Measurements from ENCODE around the gene RPS14. TPM values are rescaled to one million over a fixed set of nuclear protein-coding genes. Genes with fewer than 3 reads are reported as not detected.

RPS14 gene
- 1,202 TPM for total RNA-seq
- long read RNA-seq, transcript RPS14-203 (5 exons, 569 nt): major isoform, 548 of 605 reads
- long read RNA-seq, transcript RPS14-205 (3 exons, 3,119 nt): minor isoform, 17 of 605 reads
- long read RNA-seq, partial matches to known transcripts: 28 of 605 reads
- long read RNA-seq, other reads (novel, unspliced or antisense): 9 of 605 reads

DNA sequence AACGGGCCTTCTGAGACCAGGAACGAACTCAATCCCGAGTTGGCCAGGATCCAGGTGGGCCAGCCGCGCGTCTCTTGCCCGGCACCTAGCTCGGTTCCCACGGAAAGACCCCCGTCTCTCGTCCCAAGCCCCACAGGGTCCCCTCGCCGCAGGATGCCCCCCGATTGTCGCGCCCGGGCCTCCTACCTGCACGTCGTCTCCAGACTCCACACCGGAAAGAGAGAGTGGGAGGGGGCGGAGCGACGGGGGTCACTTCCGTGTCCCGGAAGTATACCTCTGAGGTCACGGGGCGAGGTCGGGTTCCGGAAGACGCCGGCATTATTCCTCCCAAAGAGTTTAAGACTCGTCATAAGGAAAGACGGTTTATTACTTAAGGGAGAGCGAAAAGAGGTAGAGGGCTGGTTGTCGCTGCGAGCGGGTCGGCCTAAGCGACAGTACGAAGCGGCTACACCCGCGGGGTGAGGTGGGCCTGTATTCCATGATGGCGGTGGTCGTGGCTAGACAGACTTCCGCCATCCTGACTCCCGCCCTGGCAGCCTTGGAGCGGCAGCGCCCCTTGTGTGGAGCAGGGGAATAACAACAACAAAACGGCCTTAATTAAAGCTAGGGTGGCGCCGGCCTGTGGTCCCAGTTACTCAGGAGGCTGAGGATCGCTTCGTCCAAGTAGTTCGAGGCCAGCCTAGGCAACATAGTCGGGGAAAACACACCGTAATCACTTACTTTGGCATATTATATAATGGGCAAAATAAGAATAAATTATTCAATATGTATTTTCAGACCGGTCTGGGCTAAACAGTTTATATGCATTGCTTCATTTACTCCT, at the start of gene RPS14:
TSS of gene RPS14 (minus strand) at position 223 of the 823 bp plus-strand sequence. CDS start 2,006 bp downstream, outside the sequence.
- intact Hi-C loops (cut with micrococcal nuclease): no loop called here
- DNase-seq: peak; percentile 92
- peak within 1 kb of the TSS; percentile 84 for H3K4me3 ChIP-seq
- H3K27ac ChIP-seq (replicated peaks): peak within 1 kb of the TSS; percentile 95
- no peaks in the 10 kb centered on the region for H3K9me3 ChIP-seq (replicated peaks)
- TF ChIP-seq, protein P1, sequence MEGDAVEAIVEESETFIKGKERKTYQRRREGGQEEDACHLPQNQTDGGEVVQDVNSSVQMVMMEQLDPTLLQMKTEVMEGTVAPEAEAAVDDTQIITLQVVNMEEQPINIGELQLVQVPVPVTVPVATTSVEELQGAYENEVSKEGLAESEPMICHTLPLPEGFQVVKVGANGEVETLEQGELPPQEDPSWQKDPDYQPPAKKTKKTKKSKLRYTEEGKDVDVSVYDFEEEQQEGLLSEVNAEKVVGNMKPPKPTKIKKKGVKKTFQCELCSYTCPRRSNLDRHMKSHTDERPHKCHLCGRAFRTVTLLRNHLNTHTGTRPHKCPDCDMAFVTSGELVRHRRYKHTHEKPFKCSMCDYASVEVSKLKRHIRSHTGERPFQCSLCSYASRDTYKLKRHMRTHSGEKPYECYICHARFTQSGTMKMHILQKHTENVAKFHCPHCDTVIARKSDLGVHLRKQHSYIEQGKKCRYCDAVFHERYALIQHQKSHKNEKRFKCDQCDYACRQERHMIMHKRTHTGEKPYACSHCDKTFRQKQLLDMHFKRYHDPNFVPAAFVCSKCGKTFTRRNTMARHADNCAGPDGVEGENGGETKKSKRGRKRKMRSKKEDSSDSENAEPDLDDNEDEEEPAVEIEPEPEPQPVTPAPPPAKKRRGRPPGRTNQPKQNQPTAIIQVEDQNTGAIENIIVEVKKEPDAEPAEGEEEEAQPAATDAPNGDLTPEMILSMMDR (IDR thresholded peaks at IDR 0.05; ENCODE audit: borderline replicate concordance): peak; percentile 94
- peaks cover 29% of the 10 kb centered on the region for H3K4me1 ChIP-seq
- no peaks in the 10 kb centered on the region for H3K27me3 ChIP-seq (ENCODE audit: low read depth)
- H3K36me3 ChIP-seq: peaks cover 33% of the 10 kb centered on the region

DNA sequence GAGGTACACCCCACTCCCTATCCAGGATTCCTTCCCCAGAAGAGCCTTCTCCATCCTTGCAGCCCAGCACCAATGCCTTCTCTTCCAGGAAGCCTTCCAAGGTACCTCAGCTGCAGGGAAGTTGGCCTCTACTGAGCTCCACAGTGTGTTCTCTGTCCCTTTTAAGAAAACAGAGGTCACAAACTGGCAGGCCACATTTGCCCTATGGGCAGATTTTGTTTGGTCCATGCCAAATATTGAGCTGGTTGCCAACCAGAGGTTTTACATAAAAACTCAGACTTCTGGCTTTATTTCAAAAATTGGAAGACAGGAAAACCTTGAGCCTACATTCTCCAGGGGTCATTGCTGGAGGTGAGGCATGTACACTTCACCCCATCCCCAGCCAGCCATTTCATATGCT, 49.4 kb upstream of the RPS14 start:
- Histone ChIP-seq H3K4me1 (peaks cover 80% of the 10 kb centered on the region), H3K27me3 (ENCODE audit: low read depth) (no peaks in the 10 kb centered on the region), H3K9me3 (replicated peaks) (no peaks in the 10 kb centered on the region), H3K36me3 (no peaks in the 10 kb centered on the region), H3K27ac (replicated peaks) (peak overlapping the region; percentile 90), H3K4me3 (no peak overlapping the region)
- no peak for DNase-seq
- intact Hi-C loops (cut with micrococcal nuclease): no loop called here
- TF ChIP-seq, protein P1 (IDR thresholded peaks at IDR 0.05; ENCODE audit: borderline replicate concordance): no peak

GRCh38 chr5:150498501-150498900, 49.0 kb upstream of the RPS14 start:
- Histone ChIP-seq H3K36me3 (no peaks in the 10 kb centered on the region), H3K4me1 (peaks cover 79% of the 10 kb centered on the region), H3K9me3 (replicated peaks) (no peaks in the 10 kb centered on the region), H3K4me3 (no peak overlapping the region), H3K27ac (replicated peaks) (peak overlapping the region; percentile 90), H3K27me3 (ENCODE audit: low read depth) (no peaks in the 10 kb centered on the region)
- intact Hi-C loops (cut with micrococcal nuclease): no loop called here
- no peak for DNase-seq
- TF ChIP-seq, protein P1 (IDR thresholded peaks at IDR 0.05; ENCODE audit: borderline replicate concordance): no peak

GRCh38 chr5:150497989-150498317, 48.4 kb upstream of the RPS14 start:
- no peaks in the 10 kb centered on the region for H3K36me3 ChIP-seq
- H3K27me3 ChIP-seq (ENCODE audit: low read depth): no peaks in the 10 kb centered on the region
- intact Hi-C loops (cut with micrococcal nuclease): no loop called here
- no peak for DNase-seq
- TF ChIP-seq, protein P1 (IDR thresholded peaks at IDR 0.05; ENCODE audit: borderline replicate concordance): no peak
- peaks cover 79% of the 10 kb centered on the region for H3K4me1 ChIP-seq
- H3K9me3 ChIP-seq (replicated peaks): no peaks in the 10 kb centered on the region
- H3K27ac ChIP-seq (replicated peaks): peak overlapping the region; percentile 90
- no peak overlapping the region for H3K4me3 ChIP-seq

GRCh38 chr5:150497274-150497988, 47.9 kb upstream of the RPS14 start:
- intact Hi-C loops (cut with micrococcal nuclease): no loop called here
- H3K27me3 ChIP-seq (ENCODE audit: low read depth): no peaks in the 10 kb centered on the region
- DNase-seq: peak; percentile 55
- no peaks in the 10 kb centered on the region for H3K9me3 ChIP-seq (replicated peaks)
- H3K4me3 ChIP-seq: no peak overlapping the region
- peak overlapping the region; percentile 90 for H3K27ac ChIP-seq (replicated peaks)
- TF ChIP-seq, protein P1 (IDR thresholded peaks at IDR 0.05; ENCODE audit: borderline replicate concordance): no peak
- H3K4me1 ChIP-seq: peaks cover 79% of the 10 kb centered on the region
- H3K36me3 ChIP-seq: no peaks in the 10 kb centered on the region
